Measurements from ENCODE around the gene AMMECR1L.
"Not testable (repeated sequence)": the region's sequence is repeated elsewhere in the genome, so short reads cannot be mapped to it uniquely, and the experiment has no call there.

Gene AMMECR1L

GRCh38 chr2:127886593-127886935, 808 bp upstream of the AMMECR1L start:
- not testable (repeated sequence) for DNase-seq

GRCh38 chr2:127884861-127885740, 655 bp downstream of the AMMECR1L start:
- DNase-seq: not testable (repeated sequence)

- DNase-seq: no peak
These were observed 1.3 kb downstream of the AMMECR1L start for GRCh38 chr2:127884436-127884835.

- no peak for DNase-seq
These were observed 5.9 kb downstream of the AMMECR1L start for GRCh38 chr2:127879899-127880298.

GRCh38 chr2:127877626-127878025, 8.1 kb downstream of the AMMECR1L start:
- no peak for DNase-seq

GRCh38 chr2:127877136-127877535, 8.6 kb downstream of the AMMECR1L start:
- no peak for DNase-seq

- no peak for DNase-seq
These were observed 11.1 kb downstream of the AMMECR1L start for GRCh38 chr2:127874378-127875269.

GRCh38 chr2:127873707-127874303, 12.0 kb downstream of the AMMECR1L start:
- DNase-seq: no peak

- DNase-seq: no peak
These were observed 13.4 kb downstream of the AMMECR1L start for GRCh38 chr2:127872354-127872753.

GRCh38 chr2:127865926-127866325, 19.8 kb downstream of the AMMECR1L start:
- no peak for DNase-seq

- DNase-seq: no peak
These were observed 20.9 kb downstream of the AMMECR1L start for GRCh38 chr2:127864877-127865276.

- DNase-seq: no peak
These were observed 23.5 kb downstream of the AMMECR1L start for GRCh38 chr2:127862228-127862627.

- DNase-seq: no peak
These were observed 25.6 kb downstream of the AMMECR1L start for GRCh38 chr2:127860130-127860529.

GRCh38 chr2:127859712-127860085, 26.1 kb downstream of the AMMECR1L start:
- no peak for DNase-seq

GRCh38 chr2:127857265-127857808, 28.4 kb downstream of the AMMECR1L start:
- DNase-seq: no peak

- no peak for DNase-seq
These were observed 32.1 kb downstream of the AMMECR1L start for GRCh38 chr2:127853671-127854070.

GRCh38 chr2:127852388-127852787, 33.4 kb downstream of the AMMECR1L start:
- DNase-seq: no peak

GRCh38 chr2:127847931-127848330, 37.8 kb downstream of the AMMECR1L start:
- no peak for DNase-seq

- DNase-seq: no peak
These were observed 40.8 kb downstream of the AMMECR1L start for GRCh38 chr2:127844973-127845372.

- DNase-seq: no peak
These were observed 42.1 kb downstream of the AMMECR1L start for GRCh38 chr2:127843677-127844076.

GRCh38 chr2:127841466-127842178, 44.1 kb downstream of the AMMECR1L start:
- DNase-seq: no peak

GRCh38 chr2:127840893-127841292, 44.9 kb downstream of the AMMECR1L start:
- no peak for DNase-seq

GRCh38 chr2:127834951-127835350, 50.8 kb downstream of the AMMECR1L start:
- no peak for DNase-seq

Measured in NCI-H2081 treated with DMSO at 0.1 percent for 48 hours (cell line).